ENCODE measurements around the gene SLC25A4.

DNA sequence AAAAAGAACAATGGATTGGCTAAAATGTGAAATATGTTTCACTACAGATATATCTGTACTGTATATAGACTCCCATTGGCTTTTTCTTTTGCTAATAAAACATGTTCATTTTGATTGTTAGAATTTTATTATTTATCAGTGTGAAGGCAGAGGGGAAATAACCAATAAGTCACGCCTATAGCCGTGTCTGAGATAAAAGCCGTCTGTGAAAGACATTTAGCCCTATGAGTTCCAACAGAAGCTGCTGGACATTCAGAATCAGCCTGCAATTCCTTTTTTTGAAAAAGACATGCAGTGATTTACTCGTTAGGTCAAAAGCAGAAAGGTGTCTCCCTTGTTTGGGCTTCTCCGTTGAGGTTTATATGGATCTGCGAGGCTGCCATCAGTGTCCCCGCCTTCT is 24.2 kb upstream of the SLC25A4 start:
- TF ChIP-seq CEBPB (IDR thresholded peaks at IDR 0.05; ENCODE audit: low read depth, low read length) (no peak), POLR2A (IDR thresholded peaks at IDR 0.05; ENCODE audit: low read depth, low read length) (no peak), SMC3 (IDR thresholded peaks at IDR 0.05; ENCODE audit: low read depth, low read length) (no peak), FOS (IDR thresholded peaks at IDR 0.05; ENCODE audit: low read depth, low read length) (no peak), MXI1 (IDR thresholded peaks at IDR 0.05; ENCODE audit: borderline replicate concordance, low read depth, low read length) (no peak), MAZ (IDR thresholded peaks at IDR 0.05; ENCODE audit: borderline replicate concordance, low read depth, low read length) (no peak), BHLHE40 (IDR thresholded peaks at IDR 0.05; ENCODE audit: low read depth, low read length) (no peak), RFX5 (IDR thresholded peaks at IDR 0.05; ENCODE audit: low read depth, low read length) (no peak)
- TF ChIP-seq, protein P1, sequence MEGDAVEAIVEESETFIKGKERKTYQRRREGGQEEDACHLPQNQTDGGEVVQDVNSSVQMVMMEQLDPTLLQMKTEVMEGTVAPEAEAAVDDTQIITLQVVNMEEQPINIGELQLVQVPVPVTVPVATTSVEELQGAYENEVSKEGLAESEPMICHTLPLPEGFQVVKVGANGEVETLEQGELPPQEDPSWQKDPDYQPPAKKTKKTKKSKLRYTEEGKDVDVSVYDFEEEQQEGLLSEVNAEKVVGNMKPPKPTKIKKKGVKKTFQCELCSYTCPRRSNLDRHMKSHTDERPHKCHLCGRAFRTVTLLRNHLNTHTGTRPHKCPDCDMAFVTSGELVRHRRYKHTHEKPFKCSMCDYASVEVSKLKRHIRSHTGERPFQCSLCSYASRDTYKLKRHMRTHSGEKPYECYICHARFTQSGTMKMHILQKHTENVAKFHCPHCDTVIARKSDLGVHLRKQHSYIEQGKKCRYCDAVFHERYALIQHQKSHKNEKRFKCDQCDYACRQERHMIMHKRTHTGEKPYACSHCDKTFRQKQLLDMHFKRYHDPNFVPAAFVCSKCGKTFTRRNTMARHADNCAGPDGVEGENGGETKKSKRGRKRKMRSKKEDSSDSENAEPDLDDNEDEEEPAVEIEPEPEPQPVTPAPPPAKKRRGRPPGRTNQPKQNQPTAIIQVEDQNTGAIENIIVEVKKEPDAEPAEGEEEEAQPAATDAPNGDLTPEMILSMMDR (conservative IDR thresholded peaks at IDR 0.05; ENCODE audit: low read depth, low read length): no peak
- TF ChIP-seq, protein P2, sequence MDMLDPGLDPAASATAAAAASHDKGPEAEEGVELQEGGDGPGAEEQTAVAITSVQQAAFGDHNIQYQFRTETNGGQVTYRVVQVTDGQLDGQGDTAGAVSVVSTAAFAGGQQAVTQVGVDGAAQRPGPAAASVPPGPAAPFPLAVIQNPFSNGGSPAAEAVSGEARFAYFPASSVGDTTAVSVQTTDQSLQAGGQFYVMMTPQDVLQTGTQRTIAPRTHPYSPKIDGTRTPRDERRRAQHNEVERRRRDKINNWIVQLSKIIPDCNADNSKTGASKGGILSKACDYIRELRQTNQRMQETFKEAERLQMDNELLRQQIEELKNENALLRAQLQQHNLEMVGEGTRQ (IDR thresholded peaks at IDR 0.05; ENCODE audit: low read depth, low read length): no peak
- TF ChIP-seq, protein P3, sequence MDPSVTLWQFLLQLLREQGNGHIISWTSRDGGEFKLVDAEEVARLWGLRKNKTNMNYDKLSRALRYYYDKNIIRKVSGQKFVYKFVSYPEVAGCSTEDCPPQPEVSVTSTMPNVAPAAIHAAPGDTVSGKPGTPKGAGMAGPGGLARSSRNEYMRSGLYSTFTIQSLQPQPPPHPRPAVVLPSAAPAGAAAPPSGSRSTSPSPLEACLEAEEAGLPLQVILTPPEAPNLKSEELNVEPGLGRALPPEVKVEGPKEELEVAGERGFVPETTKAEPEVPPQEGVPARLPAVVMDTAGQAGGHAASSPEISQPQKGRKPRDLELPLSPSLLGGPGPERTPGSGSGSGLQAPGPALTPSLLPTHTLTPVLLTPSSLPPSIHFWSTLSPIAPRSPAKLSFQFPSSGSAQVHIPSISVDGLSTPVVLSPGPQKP (IDR thresholded peaks at IDR 0.05; ENCODE audit: borderline replicate concordance, low read depth, low read length): no peak

Measured in IMR-90 (cell line).